Measurements from ENCODE around the gene RAB10.

DNA sequence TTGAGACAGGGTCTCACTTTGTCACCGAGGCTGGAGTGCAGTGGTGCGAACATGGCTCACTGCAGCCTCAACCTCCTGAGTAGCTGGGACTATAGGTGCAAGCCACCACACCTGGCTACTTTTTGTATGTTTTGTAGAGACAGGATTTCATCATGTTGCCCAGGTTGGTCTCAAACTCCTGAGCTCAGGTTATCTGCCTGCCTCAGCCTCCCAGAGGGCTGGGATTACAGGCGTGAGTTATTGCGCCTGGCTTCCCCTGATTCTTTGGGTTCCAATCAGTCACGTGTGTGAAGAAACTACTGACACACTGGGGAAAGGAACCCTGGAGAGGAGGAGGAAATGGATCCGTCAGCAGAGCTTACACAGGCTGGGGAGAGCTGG lies 22.3 kb upstream of the RAB10 start:
- TF ChIP-seq POLR2A (IDR thresholded peaks at IDR 0.05; ENCODE audit: low read length): no peak
- no peak for TF ChIP-seq GATA1 (IDR thresholded peaks at IDR 0.05; ENCODE audit: low read depth, low read length)
